AG04450 (cell line): ENCODE data around the gene WNT4. TPM values are rescaled to one million over a fixed set of nuclear protein-coding genes. Genes with fewer than 3 reads are reported as not detected.

ENCODE experiments used
- CTCF ChIA-PET: fragments of 300-600, 350-600 bp; formaldehyde crosslinking; extraction: SDS; loops from one replicate; lab custom pipeline; 2022; ENCODE audit warnings: antibody characterized with exemption, inconsistent platforms; lab: Charles Lee
- POLR2A ChIA-PET: fragments of 350-600 bp; formaldehyde crosslinking; extraction: SDS; loops from one replicate; lab custom pipeline; 2021; ENCODE audit warnings: antibody characterized with exemption, inconsistent platforms; lab: Yijun Ruan, JAX
- DNase-seq: peaks from one replicate; pipeline ENCODE4 v3.0.0-alpha.2; 2011; ENCODE audit warnings: low read depth, low spot score
- H3K27ac ChIP-seq: one replicate; pipeline ENCODE4 v1.5.1; 2012; ENCODE audit warnings: low read depth, low read length, control low read depth
- H3K27me3 ChIP-seq: one replicate; pipeline ENCODE4 v1.6.0; 2012; ENCODE audit warnings: low read length; ENCODE audit not compliant: control insufficient read depth, insufficient read depth
- H3K4me3 ChIP-seq: 2 replicates; pipeline ENCODE4 v1.5.1; 2011; ENCODE audit warnings: mild to moderate bottlenecking, low read depth, low read length, control low read depth
- H3K9me3 ChIP-seq: 2 replicates; pipeline ENCODE4 v1.5.1; 2012; ENCODE audit warnings: low read length; ENCODE audit not compliant: control insufficient read depth, insufficient read depth
- CTCF ChIP-seq: IDR thresholded peaks from 2 replicates; pipeline ENCODE4 v1.5.1; 2011; ENCODE audit warnings: low read depth, low read length, control low read depth, inconsistent platforms
- polyA plus RNA-seq: library from polyadenylated mRNA; depleted of rRNA; stranded (reverse); fragments of >200 nt; gene quantifications from 2 replicates; pipeline ENCODE4 v1.2.3, GENCODE V29; 2011

WNT4 gene
- polyA plus RNA-seq, 1 experiment, result not detected

GRCh38 chr1:22104865-22105437, 37.9 kb downstream of the WNT4 start:
- CTCF ChIA-PET, result interaction anchor here (0.6 to 2.9 kb wide), 19 partner anchors 9 to 639 kb away, joined by 3 to 20 read pairs (median 5); no protein-coding TSS in a partner anchor

GRCh38 chr1:22104094-22104493, 38.8 kb downstream of the WNT4 start:
- H3K27ac ChIP-seq, result no peak overlapping the region
- POLR2A ChIA-PET, result no interaction called here
- H3K27me3 ChIP-seq, result no peaks in the 10 kb centered on the region
- no peaks in the 10 kb centered on the region for H3K9me3 ChIP-seq
- no peak overlapping the region for H3K4me3 ChIP-seq
- CTCF ChIA-PET, result interaction anchor here (1.0 to 2.2 kb wide), 4 partner anchors 8 to 312 kb away, joined by 3 to 18 read pairs (median 6); no protein-coding TSS in a partner anchor
- no peak for TF ChIP-seq CTCF
- no peak for DNase-seq

More at GRCh38 chr1:22104865-22105437, 37.9 kb downstream of the WNT4 start:
- Histone ChIP-seq H3K27me3 (no peaks in the 10 kb centered on the region), H3K27ac (no peak overlapping the region), H3K4me3 (no peak overlapping the region), H3K9me3 (no peaks in the 10 kb centered on the region)
- no peak for TF ChIP-seq CTCF
- POLR2A ChIA-PET, result no interaction called here
- no peak for DNase-seq

GRCh38 chr1:22102746-22103145, 40.2 kb downstream of the WNT4 start:
- H3K27ac ChIP-seq, result no peak overlapping the region
- H3K27me3 ChIP-seq, result no peaks in the 10 kb centered on the region
- CTCF ChIA-PET, result interaction anchor here (0.7 kb wide), 1 partner anchor 379 kb away, joined by 3 read pairs; no protein-coding TSS in a partner anchor
- no peak overlapping the region for H3K4me3 ChIP-seq
- H3K9me3 ChIP-seq, result no peaks in the 10 kb centered on the region
- POLR2A ChIA-PET, result no interaction called here
- TF ChIP-seq CTCF, result no peak
- no peak for DNase-seq

GRCh38 chr1:22101995-22102394, 40.9 kb downstream of the WNT4 start:
- CTCF ChIA-PET, result interaction anchor here (0.7 kb wide), 1 partner anchor 380 kb away, joined by 3 read pairs; no protein-coding TSS in a partner anchor
- no peak overlapping the region for H3K27ac ChIP-seq
- DNase-seq, result no peak
- no peak overlapping the region for H3K4me3 ChIP-seq
- no peak for TF ChIP-seq CTCF
- H3K9me3 ChIP-seq, result no peaks in the 10 kb centered on the region
- POLR2A ChIA-PET, result no interaction called here
- H3K27me3 ChIP-seq, result no peaks in the 10 kb centered on the region

- no peak overlapping the region for H3K4me3 ChIP-seq
- no peak for TF ChIP-seq CTCF
- ChIA-PET POLR2A (no interaction called here), CTCF (interaction anchor here (0.6 kb wide), 1 partner anchor 319 kb away, joined by 3 read pairs; no protein-coding TSS in a partner anchor)
- no peaks in the 10 kb centered on the region for H3K9me3 ChIP-seq
- H3K27ac ChIP-seq, result no peak overlapping the region
- no peak for DNase-seq
- H3K27me3 ChIP-seq, result no peaks in the 10 kb centered on the region
Measured at GRCh38 chr1:22101199-22101598, 41.7 kb downstream of the WNT4 start.
